ENCODE measurements around the gene MDC1. TPM values are rescaled to one million over a fixed set of nuclear protein-coding genes. Genes with fewer than 3 reads are reported as not detected.

The MDC1 gene
- total RNA-seq, 1 donor, result 12.1 TPM

GRCh38 chr6:30735668-30736314, 18.7 kb upstream of the MDC1 start:
- no peak overlapping the region for H3K4me3 ChIP-seq (ENCODE audit: low read depth, low read length)
- TF ChIP-seq, protein P1, sequence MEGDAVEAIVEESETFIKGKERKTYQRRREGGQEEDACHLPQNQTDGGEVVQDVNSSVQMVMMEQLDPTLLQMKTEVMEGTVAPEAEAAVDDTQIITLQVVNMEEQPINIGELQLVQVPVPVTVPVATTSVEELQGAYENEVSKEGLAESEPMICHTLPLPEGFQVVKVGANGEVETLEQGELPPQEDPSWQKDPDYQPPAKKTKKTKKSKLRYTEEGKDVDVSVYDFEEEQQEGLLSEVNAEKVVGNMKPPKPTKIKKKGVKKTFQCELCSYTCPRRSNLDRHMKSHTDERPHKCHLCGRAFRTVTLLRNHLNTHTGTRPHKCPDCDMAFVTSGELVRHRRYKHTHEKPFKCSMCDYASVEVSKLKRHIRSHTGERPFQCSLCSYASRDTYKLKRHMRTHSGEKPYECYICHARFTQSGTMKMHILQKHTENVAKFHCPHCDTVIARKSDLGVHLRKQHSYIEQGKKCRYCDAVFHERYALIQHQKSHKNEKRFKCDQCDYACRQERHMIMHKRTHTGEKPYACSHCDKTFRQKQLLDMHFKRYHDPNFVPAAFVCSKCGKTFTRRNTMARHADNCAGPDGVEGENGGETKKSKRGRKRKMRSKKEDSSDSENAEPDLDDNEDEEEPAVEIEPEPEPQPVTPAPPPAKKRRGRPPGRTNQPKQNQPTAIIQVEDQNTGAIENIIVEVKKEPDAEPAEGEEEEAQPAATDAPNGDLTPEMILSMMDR (IDR thresholded peaks at IDR 0.05; ENCODE audit: insufficient read depth, low read length), result no peak
- DNase-seq (ENCODE audit: low read depth), result no peak

- DNase-seq (ENCODE audit: low read depth), result no peak
- TF ChIP-seq, protein P1 (IDR thresholded peaks at IDR 0.05; ENCODE audit: insufficient read depth, low read length), result no peak
- no peak overlapping the region for H3K4me3 ChIP-seq (ENCODE audit: low read depth, low read length)
Observed at GRCh38 chr6:30732237-30732943, 15.3 kb upstream of the MDC1 start.

- no peak for DNase-seq (ENCODE audit: low read depth)
- H3K4me3 ChIP-seq (ENCODE audit: low read depth, low read length), result no peak overlapping the region
- TF ChIP-seq, protein P1 (IDR thresholded peaks at IDR 0.05; ENCODE audit: insufficient read depth, low read length), result peak; percentile 40
Observed at GRCh38 chr6:30730601-30731435, 13.7 kb upstream of the MDC1 start.

DNA sequence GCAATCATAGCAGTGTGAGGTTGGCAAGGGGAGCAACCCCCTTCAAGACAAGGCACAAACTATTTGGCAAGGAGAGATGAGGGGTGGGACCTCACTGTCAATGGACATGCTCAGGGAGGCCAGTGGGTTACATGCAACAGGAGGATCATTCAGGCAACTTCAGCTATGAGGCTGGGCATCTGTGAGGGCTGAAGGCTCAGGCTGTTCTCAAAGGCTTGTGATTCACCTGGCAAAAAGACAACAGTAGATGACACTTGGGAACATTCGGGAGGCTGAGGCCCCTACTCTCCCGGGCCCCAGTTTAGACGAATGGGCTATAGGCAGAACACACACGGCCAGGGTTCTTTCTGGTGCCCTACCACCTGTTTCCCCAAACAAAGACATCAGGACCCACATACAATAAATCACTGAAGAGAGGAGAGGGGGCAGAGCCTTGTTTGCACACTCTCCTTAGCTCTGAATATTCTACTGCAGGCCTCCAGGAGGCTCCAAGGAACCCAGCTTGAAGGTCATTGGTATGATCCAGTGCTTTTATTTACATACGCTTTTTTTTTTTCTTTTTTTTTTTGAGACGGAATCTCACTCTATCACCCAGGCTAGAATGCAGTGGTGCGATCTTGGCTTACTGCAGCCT, 11.0 kb upstream of the MDC1 start:
- peak; percentile 65 for DNase-seq (ENCODE audit: low read depth)
- TF ChIP-seq, protein P1 (IDR thresholded peaks at IDR 0.05; ENCODE audit: insufficient read depth, low read length), result peak; percentile 44
- H3K4me3 ChIP-seq (ENCODE audit: low read depth, low read length), result no peak overlapping the region

- H3K4me3 ChIP-seq (ENCODE audit: low read depth, low read length), result no peak overlapping the region
- TF ChIP-seq, protein P1 (IDR thresholded peaks at IDR 0.05; ENCODE audit: insufficient read depth, low read length), result no peak
- DNase-seq (ENCODE audit: low read depth), result no peak
Observed at GRCh38 chr6:30726506-30727413, 9.7 kb upstream of the MDC1 start.
